22Rv1 (cell line): ENCODE data around the gene FAM89A.

Source experiments
- CTCF ChIP-seq: fragments of 450-650 bp; IDR thresholded peaks from 2 replicates; pipeline ENCODE4 v1.5.1; 2017; ENCODE audit warnings: mild to moderate bottlenecking
- ZFX ChIP-seq: fragments of 450-650 bp; IDR thresholded peaks from 2 replicates; pipeline ENCODE4 v1.6.1; 2017; ENCODE audit warnings: antibody characterized with exemption, borderline replicate concordance

GRCh38 chr1:231046730-231047395 is 6.8 kb upstream of the FAM89A start:
- TF ChIP-seq CTCF: no peak
- no peak for TF ChIP-seq ZFX
